ENCODE measurements around the gene NRIP2. TPM values are rescaled to one million over a fixed set of nuclear protein-coding genes. Genes with fewer than 3 reads are reported as not detected.

The NRIP2 gene
- total RNA-seq, 1 donor from 2014 or later, result not detected

DNA sequence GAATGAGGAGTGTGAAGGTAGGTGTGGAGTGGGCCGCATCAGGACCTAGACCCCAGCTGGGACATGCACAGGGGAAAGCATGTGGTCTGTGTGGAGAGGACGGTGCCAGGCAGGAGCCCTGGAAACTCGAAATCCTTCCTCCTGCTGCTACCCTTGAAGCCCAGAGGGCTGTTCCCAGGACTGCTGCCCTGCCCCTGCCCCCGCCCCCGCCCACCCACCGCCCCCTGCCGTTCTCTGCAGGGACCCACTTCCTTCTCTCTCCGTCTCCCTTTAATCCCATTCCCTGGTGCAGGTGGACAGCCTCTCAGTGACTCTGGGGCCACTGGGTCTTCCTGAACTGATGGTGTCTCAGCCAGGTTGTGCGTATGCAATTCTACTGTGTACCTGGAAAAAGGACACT lies 14.4 kb downstream of the NRIP2 start:
- no peak overlapping the region for H3K4me3 ChIP-seq (ENCODE audit: low read depth, low read length)
- TF ChIP-seq, protein P1, sequence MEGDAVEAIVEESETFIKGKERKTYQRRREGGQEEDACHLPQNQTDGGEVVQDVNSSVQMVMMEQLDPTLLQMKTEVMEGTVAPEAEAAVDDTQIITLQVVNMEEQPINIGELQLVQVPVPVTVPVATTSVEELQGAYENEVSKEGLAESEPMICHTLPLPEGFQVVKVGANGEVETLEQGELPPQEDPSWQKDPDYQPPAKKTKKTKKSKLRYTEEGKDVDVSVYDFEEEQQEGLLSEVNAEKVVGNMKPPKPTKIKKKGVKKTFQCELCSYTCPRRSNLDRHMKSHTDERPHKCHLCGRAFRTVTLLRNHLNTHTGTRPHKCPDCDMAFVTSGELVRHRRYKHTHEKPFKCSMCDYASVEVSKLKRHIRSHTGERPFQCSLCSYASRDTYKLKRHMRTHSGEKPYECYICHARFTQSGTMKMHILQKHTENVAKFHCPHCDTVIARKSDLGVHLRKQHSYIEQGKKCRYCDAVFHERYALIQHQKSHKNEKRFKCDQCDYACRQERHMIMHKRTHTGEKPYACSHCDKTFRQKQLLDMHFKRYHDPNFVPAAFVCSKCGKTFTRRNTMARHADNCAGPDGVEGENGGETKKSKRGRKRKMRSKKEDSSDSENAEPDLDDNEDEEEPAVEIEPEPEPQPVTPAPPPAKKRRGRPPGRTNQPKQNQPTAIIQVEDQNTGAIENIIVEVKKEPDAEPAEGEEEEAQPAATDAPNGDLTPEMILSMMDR (conservative IDR thresholded peaks at IDR 0.05; ENCODE audit: low read depth, low read length), result no peak
- DNase-seq (ENCODE audit: low read depth), result no peak

DNA sequence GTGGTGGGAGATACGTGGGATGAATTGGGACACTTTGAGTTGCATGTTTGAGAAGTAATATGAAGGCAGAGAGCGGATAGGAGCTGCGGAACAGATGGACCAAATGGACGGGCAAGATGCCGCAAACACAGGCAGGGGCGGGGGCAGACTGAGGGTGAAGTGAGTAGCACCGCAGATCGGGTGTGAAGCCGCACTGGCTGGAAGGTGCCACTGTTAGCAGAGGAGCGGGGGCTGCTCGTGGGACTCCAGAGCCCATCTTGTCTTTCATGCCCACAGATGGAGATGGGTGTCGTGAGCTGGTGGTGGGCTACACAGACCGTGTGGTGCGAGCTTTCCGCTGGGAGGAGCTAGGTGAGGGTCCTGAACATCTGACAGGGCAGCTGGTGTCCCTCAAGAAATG lies 15.0 kb downstream of the NRIP2 start:
- no peak for DNase-seq (ENCODE audit: low read depth)
- H3K4me3 ChIP-seq (ENCODE audit: low read depth, low read length), result no peak overlapping the region
- TF ChIP-seq, protein P1 (conservative IDR thresholded peaks at IDR 0.05; ENCODE audit: low read depth, low read length), result no peak

DNA sequence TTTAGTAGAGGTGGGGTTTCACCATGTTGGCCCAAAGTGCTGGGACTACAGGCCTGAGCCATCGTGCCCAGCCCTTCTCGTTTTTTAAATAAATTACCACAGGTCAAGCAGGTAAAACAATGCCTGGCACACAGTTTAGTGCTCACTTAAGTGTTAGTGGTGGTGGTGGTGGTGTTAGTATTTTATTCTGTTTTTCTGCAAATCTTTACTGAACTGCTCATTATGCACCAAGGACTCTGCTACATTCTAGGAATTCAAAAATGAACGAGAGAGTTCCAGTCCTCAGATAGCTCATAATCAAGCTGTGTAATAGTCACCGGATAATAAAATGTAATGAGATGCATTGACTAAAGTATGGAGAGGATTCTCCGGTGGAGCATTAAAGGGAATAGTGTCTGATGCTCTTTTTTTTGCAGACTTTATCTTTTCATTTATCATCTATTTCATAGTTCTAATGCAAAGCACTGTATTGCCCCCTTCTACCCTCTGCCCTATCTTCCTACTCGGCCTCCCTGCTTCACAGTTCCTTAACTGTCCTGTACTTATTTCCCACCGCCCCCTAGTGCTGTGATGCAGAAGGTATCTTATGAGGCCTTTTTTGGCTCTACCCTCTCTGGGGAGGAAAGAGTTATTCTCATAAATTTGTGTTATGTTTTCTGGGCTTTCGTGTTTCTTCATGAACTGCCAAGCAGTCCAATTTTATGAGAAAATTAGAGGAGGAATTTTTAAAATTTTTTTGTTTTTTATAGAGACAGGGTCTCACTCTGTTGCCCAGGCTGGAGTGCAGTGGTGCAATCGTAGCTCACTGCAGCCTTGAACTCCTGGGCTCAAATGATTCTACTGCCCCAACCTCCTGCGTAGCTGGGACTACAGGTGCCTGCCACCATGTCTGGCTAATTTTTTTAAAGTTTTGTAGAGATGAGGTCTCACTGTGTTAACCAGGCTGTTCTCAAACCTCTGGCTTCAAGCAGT lies 21.3 kb downstream of the NRIP2 start:
- DNase-seq (ENCODE audit: low read depth), result no peak
- TF ChIP-seq, protein P1 (conservative IDR thresholded peaks at IDR 0.05; ENCODE audit: low read depth, low read length), result peak; percentile 80
- peak overlapping the region; percentile 96 for H3K4me3 ChIP-seq (ENCODE audit: low read depth, low read length)

DNA sequence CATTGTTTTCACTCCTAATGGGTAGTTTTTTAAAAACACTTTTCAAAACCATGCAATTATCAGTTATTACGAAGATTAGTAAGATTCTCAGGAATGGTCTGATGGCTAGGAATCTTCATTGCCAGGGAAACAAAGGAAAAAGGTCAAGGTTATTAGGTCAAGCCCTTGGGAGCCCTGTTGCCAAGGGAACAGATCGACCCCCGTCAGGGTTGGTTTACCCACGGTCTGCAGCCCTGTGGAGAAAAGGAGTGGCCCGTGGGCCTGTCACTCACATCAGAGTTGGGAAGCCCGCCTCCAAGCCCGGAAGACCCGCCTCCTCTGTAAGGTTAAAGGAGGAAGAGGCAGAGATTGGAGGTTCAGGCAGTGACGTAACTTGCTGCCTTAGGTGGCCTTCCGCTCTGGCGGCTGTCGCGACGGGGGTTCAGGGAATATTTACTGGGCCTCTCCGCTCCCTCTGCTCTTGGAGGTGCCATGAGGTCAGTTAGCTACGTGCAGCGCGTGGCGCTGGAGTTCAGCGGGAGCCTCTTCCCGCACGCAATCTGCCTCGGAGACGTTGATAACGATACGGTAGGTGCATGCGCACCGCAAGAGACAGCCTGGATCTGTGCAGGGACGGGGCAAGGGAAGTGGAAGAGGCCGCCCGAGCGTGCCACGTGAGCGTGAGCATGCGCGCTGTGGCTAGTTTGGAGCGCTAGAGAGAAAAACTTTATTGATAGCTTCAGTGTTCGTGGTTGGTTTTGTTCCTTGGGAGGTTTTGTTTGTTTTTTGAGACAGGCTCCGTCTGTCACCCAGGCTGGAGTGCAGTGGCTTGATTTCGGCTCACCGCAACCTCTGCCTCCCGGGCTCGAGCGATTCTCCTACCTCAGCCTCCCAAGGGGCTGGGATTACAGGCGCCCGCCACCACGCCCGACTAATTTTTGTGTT lies 22.3 kb downstream of the NRIP2 start, which contains the start of gene ITFG2:
TSS of gene ITFG2 (plus strand) at position 379 of the 924 bp plus-strand sequence. CDS start at position 472, 93 bp downstream.
- TF ChIP-seq, protein P1 (conservative IDR thresholded peaks at IDR 0.05; ENCODE audit: low read depth, low read length), result no peak
- peak; percentile 86 for DNase-seq (ENCODE audit: low read depth)
- peak within 1 kb of the TSS; percentile 96 for H3K4me3 ChIP-seq (ENCODE audit: low read depth, low read length)

DNA sequence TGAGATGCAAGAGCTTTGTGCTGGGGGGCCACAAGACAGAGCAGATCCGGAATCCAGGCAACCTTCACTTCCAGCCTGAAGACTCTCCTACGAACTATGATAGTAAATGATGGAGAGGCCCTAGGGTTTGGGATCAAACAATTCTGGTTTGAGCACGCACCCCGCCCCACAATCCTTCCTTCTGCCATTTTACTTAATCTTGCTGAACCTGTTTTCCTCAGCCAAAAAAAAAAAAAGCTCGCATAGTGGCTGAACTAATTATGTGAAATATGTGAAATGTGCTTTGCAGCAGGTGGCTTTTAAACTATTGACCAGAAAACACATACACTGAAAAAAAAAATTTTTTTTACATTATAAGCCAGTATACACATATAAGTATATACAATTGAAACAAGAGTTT lies 23.0 kb downstream of the NRIP2 start:
- TF ChIP-seq, protein P1 (conservative IDR thresholded peaks at IDR 0.05; ENCODE audit: low read depth, low read length), result no peak
- H3K4me3 ChIP-seq (ENCODE audit: low read depth, low read length), result peak overlapping the region; percentile 96

DNA sequence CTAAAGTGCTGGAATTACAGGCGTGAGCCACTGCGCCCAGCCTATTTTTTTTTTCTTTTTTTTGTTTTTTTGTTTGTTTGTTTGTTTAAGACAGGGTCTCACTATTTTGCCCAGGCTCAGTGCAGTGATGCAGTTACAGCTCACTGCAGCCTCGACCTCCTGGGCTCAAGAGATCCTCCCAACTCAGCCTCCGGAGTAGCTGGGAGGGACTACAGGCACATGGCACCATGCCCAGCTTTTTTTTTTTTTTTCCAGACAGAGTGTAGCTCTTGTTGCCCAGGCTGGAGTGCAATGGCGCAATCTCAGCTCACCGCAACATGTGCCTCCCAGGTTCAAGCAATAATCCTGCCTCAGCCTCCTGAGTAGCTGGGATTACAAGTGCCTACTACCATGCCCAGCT lies 28.1 kb downstream of the NRIP2 start:
- no peak for DNase-seq (ENCODE audit: low read depth)
- TF ChIP-seq, protein P1 (conservative IDR thresholded peaks at IDR 0.05; ENCODE audit: low read depth, low read length), result no peak
- H3K4me3 ChIP-seq (ENCODE audit: low read depth, low read length), result no peak overlapping the region

More for the DNA sequence above, 23.0 kb downstream of the NRIP2 start:
- DNase-seq (ENCODE audit: low read depth), result no peak
